GM10248 (cell line): ENCODE results near the gene KAZN.

Experiments
- CTCF ChIA-PET: fragments of 300-600 bp; sonication (Branson Sonifier 250); formaldehyde crosslinking; extraction: SDS; loops from one replicate; lab custom pipeline; 2021; ENCODE audit warnings: antibody characterized with exemption; lab: Yijun Ruan, JAX
- POLR2A ChIA-PET: fragments of 350-650 bp; sonication (Branson Sonifier 250); formaldehyde crosslinking; extraction: SDS; loops from one replicate; lab custom pipeline; 2020; ENCODE audit warnings: antibody characterized with exemption; lab: Yijun Ruan, JAX
- DNase-seq: peaks from one replicate; pipeline ENCODE4 v3.0.0; 2012; ENCODE audit errors: extremely low spot score
- TF ChIP-seq, protein P1 (sequence below): IDR thresholded peaks from 2 replicates; pipeline ENCODE4 v1.5.1; 2012; ENCODE audit warnings: mild to moderate bottlenecking, low read depth; ENCODE audit errors: extremely low read depth, missing control alignments, control extremely low read depth

KAZN gene

GRCh38 chr1:14968251-14968851 is 369.9 kb downstream of the KAZN start:
- POLR2A ChIA-PET, result no interaction called here
- no peak for DNase-seq
- TF ChIP-seq, protein P1, sequence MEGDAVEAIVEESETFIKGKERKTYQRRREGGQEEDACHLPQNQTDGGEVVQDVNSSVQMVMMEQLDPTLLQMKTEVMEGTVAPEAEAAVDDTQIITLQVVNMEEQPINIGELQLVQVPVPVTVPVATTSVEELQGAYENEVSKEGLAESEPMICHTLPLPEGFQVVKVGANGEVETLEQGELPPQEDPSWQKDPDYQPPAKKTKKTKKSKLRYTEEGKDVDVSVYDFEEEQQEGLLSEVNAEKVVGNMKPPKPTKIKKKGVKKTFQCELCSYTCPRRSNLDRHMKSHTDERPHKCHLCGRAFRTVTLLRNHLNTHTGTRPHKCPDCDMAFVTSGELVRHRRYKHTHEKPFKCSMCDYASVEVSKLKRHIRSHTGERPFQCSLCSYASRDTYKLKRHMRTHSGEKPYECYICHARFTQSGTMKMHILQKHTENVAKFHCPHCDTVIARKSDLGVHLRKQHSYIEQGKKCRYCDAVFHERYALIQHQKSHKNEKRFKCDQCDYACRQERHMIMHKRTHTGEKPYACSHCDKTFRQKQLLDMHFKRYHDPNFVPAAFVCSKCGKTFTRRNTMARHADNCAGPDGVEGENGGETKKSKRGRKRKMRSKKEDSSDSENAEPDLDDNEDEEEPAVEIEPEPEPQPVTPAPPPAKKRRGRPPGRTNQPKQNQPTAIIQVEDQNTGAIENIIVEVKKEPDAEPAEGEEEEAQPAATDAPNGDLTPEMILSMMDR, result no peak
- CTCF ChIA-PET, result no interaction called here

DNA sequence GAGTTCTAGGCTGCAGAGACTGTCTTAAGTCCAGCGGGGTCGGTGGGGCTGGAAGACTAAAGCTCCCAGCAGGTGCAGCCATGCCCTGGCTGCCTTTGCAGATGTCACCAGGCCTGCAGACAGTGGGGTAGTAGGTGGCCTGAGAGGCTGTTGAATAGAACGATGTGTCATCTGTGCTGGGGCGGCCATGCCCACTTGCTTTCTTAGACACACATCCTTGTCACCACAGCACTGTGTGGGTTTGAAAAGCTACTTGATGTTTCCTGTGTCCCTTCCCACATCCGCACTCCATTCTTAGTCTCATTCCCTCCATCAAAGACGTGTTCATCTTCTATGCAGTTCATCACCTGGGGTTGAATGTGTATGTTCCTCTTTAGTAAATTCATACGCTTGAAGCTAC is 370.5 kb downstream of the KAZN start:
- ChIA-PET POLR2A (no interaction called here), CTCF (no interaction called here)
- DNase-seq, result no peak
- TF ChIP-seq, protein P1, result no peak

- ChIA-PET CTCF (no interaction called here), POLR2A (no interaction called here)
- DNase-seq, result no peak
- TF ChIP-seq, protein P1, result no peak
Observed at GRCh38 chr1:14970115-14970798, 371.8 kb downstream of the KAZN start.

DNA sequence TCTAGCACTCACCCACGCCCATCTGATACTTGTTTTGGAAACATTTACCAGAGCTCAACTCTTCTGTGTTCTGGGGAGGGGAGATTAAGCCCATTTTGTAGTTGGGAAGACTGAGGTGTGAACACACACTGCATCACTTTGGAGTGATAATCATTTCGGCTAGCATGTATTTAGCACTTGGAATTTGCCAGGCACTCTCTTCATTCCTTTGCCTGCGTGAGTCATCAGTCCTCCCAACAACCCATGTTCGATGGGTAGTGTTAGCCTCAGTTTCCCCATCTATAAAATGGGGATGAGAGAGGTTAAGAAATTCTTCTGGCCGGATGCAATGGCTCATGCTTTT is 372.3 kb downstream of the KAZN start:
- no peak for DNase-seq
- ChIA-PET POLR2A (no interaction called here), CTCF (no interaction called here)
- TF ChIP-seq, protein P1, result no peak

- ChIA-PET POLR2A (no interaction called here), CTCF (no interaction called here)
Observed at GRCh38 chr1:14971221-14971620, 372.7 kb downstream of the KAZN start.

DNA sequence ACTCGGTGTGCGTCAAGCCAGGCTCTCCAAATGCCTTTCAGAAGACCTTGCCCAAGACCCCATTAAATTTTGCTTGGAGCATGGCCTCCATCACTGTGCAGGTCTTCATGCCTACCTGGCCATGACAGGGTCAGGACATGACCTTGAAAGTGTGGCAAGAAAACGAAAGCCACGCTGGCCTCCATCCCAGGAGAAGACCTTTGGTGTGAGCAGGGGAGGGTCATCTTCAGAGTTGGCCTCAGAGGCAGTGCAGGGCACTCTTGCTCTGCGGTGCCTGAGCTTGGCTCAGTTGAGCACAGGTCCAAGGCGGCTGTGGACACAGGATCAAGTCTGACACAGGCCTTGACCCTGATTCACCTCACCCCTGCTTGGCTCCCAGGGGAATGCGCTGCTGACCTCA is 373.6 kb downstream of the KAZN start:
- TF ChIP-seq, protein P1, result no peak
- POLR2A ChIA-PET, result no interaction called here
- CTCF ChIA-PET, result no interaction called here
- no peak for DNase-seq

More at GRCh38 chr1:14971221-14971620, 372.7 kb downstream of the KAZN start:
- no peak for DNase-seq
- TF ChIP-seq, protein P1, result no peak
